Osteocyte (in vitro differentiated cells): ENCODE data around the gene TFG. TPM values are rescaled to one million over a fixed set of nuclear protein-coding genes. Genes with fewer than 3 reads are reported as not detected.

ENCODE experiments used
- DNase-seq: peaks from one replicate; pipeline ENCODE4 v3.0.0; 2021; ENCODE audit warnings: mixed read lengths; ENCODE audit not compliant: unreplicated experiment; ENCODE audit errors: extremely low spot score
- H3K27ac Mint-ChIP-seq: one replicate; pipeline ENCODE4 v1.8.0; 2021; ENCODE audit warnings: mild to moderate bottlenecking, mixed read lengths; ENCODE audit not compliant: unreplicated experiment
- H3K27me3 Mint-ChIP-seq: one replicate; pipeline ENCODE4 v1.8.0; 2021; ENCODE audit warnings: mixed read lengths; ENCODE audit not compliant: unreplicated experiment
- H3K36me3 Mint-ChIP-seq: one replicate; pipeline ENCODE4 v1.8.0; 2021; ENCODE audit warnings: mixed read lengths; ENCODE audit not compliant: unreplicated experiment
- H3K4me1 Mint-ChIP-seq: one replicate; pipeline ENCODE4 v1.8.0; 2021; ENCODE audit warnings: mixed read lengths; ENCODE audit not compliant: unreplicated experiment
- H3K4me3 Mint-ChIP-seq: one replicate; pipeline ENCODE4 v1.8.0; 2021; ENCODE audit warnings: mild to moderate bottlenecking, moderate library complexity, mixed read lengths; ENCODE audit not compliant: unreplicated experiment
- H3K9me3 Mint-ChIP-seq: one replicate; pipeline ENCODE4 v1.8.0; 2021; ENCODE audit warnings: mixed read lengths; ENCODE audit not compliant: unreplicated experiment
- CTCF ChIP-seq: fragments of 200-600 bp; sonication (generic); IDR thresholded peaks from 2 replicates; pipeline ENCODE4 v1.5.0; 2021; ENCODE audit warnings: antibody characterized with exemption, mild to moderate bottlenecking, moderate library complexity
- total RNA-seq: library from RNA; stranded (reverse); gene quantifications from 2 replicates; pipeline ENCODE4 v1.2.1, GENCODE V29; 2021

Gene TFG
- total RNA-seq, 1 donor from 2014 or later, result 119 TPM

GRCh38 chr3:100732435-100732834 lies 23.1 kb downstream of the TFG start:
- H3K9me3 Mint-ChIP-seq, result no peaks in the 10 kb centered on the region
- peaks cover 48% of the 10 kb centered on the region for H3K36me3 Mint-ChIP-seq
- no peak overlapping the region for H3K27ac Mint-ChIP-seq
- no peaks in the 10 kb centered on the region for H3K27me3 Mint-ChIP-seq
- H3K4me1 Mint-ChIP-seq, result peaks cover 15% of the 10 kb centered on the region
- H3K4me3 Mint-ChIP-seq, result no peak overlapping the region
- no peak for TF ChIP-seq CTCF
- DNase-seq, result no peak

DNA sequence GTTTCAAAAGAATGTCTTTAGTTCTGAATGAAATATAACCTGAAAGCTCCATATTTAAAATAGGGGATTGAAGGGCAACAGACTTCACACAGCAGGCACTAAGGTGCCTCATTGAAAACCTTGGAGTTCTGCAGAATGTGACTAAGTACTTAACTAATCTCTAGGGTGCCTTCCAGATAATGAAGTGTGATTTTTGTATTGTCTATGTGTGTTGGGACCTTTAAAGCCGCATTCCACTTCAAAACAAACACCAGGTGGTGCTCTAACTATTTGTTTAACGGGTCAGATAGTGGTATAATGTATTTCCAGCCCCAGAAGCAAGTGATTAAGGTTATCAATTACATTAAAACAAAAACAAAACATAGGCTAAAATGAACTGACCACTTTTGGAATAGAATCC lies 28.0 kb downstream of the TFG start:
- Mint-ChIP-seq H3K9me3 (no peaks in the 10 kb centered on the region), H3K4me1 (peaks cover 4% of the 10 kb centered on the region), H3K36me3 (peaks cover 51% of the 10 kb centered on the region), H3K27me3 (no peaks in the 10 kb centered on the region), H3K4me3 (no peak overlapping the region), H3K27ac (no peak overlapping the region)
- TF ChIP-seq CTCF, result peak; percentile 63
- DNase-seq, result no peak

DNA sequence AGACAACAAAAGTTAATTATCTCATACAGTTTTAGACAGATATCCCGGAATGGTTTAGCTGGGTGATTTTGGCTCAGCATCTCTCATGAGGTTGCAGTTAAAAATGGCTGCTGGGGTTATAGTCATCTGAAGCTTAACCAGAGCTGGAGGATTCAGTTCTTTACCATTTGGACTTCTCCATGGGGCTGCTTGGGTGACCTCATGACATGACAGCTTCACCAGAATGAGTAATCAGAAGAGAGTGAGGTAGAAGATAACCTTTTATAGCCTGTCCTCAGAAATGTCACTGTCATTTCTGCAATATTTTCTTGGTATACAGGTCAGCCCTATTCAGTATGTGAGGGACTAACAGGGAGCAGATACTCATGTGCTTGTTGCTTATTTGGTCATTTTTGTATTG lies 30.9 kb downstream of the TFG start:
- Mint-ChIP-seq H3K4me1 (no peaks in the 10 kb centered on the region), H3K36me3 (peaks cover 49% of the 10 kb centered on the region), H3K27me3 (no peaks in the 10 kb centered on the region), H3K27ac (no peak overlapping the region), H3K4me3 (no peak overlapping the region), H3K9me3 (no peaks in the 10 kb centered on the region)
- TF ChIP-seq CTCF, result no peak
- DNase-seq, result no peak

GRCh38 chr3:100743535-100743934 lies 34.2 kb downstream of the TFG start:
- peak overlapping the region; percentile 35 for H3K27ac Mint-ChIP-seq
- no peaks in the 10 kb centered on the region for H3K27me3 Mint-ChIP-seq
- no peak for TF ChIP-seq CTCF
- peaks cover 54% of the 10 kb centered on the region for H3K36me3 Mint-ChIP-seq
- DNase-seq, result no peak
- peaks cover 10% of the 10 kb centered on the region for H3K4me1 Mint-ChIP-seq
- no peaks in the 10 kb centered on the region for H3K9me3 Mint-ChIP-seq
- H3K4me3 Mint-ChIP-seq, result no peak overlapping the region

- H3K4me1 Mint-ChIP-seq, result peaks cover 10% of the 10 kb centered on the region
- H3K4me3 Mint-ChIP-seq, result no peak overlapping the region
- H3K27me3 Mint-ChIP-seq, result no peaks in the 10 kb centered on the region
- no peak for DNase-seq
- H3K27ac Mint-ChIP-seq, result no peak overlapping the region
- peaks cover 55% of the 10 kb centered on the region for H3K36me3 Mint-ChIP-seq
- TF ChIP-seq CTCF, result no peak
- no peaks in the 10 kb centered on the region for H3K9me3 Mint-ChIP-seq
These were observed 35.4 kb downstream of the TFG start for GRCh38 chr3:100744671-100745070.
